Mucosa of descending colon (tissue), 3 donors: ENCODE results near the gene HHLA2. TPM values are rescaled to one million over a fixed set of nuclear protein-coding genes. Genes with fewer than 3 reads are reported as not detected.
A peak's percentile ranks its signal among the peaks of the same experiment; 100 is the strongest.

Experiments used
- ATAC-seq: fragments of 200-7000 bp; cut with Tn5 transposase; one replicate; pipeline ENCODE4 v1.9.1; 2020; ENCODE audit warnings: mild to moderate bottlenecking, moderate library complexity
- DNase-seq, 3 donors: peaks; one replicate each; pipeline ENCODE4 v3.0.0-alpha.2; 2020
- H3K36me3 ChIP-seq: fragments of 200-600 bp; one replicate; pipeline ENCODE4 v1.8.0; 2021; ENCODE audit warnings: low read depth, mild to moderate bottlenecking
- H3K4me1 ChIP-seq: fragments of 200-600 bp; one replicate; pipeline ENCODE4 v1.8.0; 2021; ENCODE audit warnings: low read depth, mild to moderate bottlenecking
- H3K4me3 ChIP-seq: fragments of 200-600 bp; one replicate; pipeline ENCODE4 v1.8.0; 2021; ENCODE audit warnings: mild to moderate bottlenecking
- H3K9me3 ChIP-seq: fragments of 200-600 bp; one replicate; pipeline ENCODE4 v1.8.0; 2021; ENCODE audit warnings: mild to moderate bottlenecking
- CTCF ChIP-seq: fragments of 200-600 bp; IDR thresholded peaks from one replicate; pipeline ENCODE4 v1.8.0; 2022; ENCODE audit warnings: antibody characterized with exemption, mild to moderate bottlenecking
- intact Hi-C, 2 donors: fragments of 100-400 bp; cut with DNase I in 1 of 2; cut with micrococcal nuclease in 1 of 2; formaldehyde crosslinking; loops; one replicate each; pipeline versions ENCODE4 v1.11.0 to v1.11.1; 2022; cut with DNase I, micrococcal nuclease
- total RNA-seq, 3 donors: library from RNA; stranded (reverse); fragmentation: NEBNext Ultra II Directional in 2 of 3; extraction: Animal tissue kit (Norgen Biotek cat#: 25700) in 2 of 3; gene quantifications; one replicate each; pipeline versions ENCODE4 v1.2.1 to v1.2.4, GENCODE V29; 2021 to 2023
- donor health status: DM: no; HTN: no; CAD: no; lungs with moderate emphysema.
- donor health status: DM: no; HTN: no; CAD: no.
- donor health status: DM: no; HTN: yes; CAD: no.

The HHLA2 gene
- total RNA-seq, 3 donors from 2014 or later = 98.2 to 276 (median 169) TPM

DNA sequence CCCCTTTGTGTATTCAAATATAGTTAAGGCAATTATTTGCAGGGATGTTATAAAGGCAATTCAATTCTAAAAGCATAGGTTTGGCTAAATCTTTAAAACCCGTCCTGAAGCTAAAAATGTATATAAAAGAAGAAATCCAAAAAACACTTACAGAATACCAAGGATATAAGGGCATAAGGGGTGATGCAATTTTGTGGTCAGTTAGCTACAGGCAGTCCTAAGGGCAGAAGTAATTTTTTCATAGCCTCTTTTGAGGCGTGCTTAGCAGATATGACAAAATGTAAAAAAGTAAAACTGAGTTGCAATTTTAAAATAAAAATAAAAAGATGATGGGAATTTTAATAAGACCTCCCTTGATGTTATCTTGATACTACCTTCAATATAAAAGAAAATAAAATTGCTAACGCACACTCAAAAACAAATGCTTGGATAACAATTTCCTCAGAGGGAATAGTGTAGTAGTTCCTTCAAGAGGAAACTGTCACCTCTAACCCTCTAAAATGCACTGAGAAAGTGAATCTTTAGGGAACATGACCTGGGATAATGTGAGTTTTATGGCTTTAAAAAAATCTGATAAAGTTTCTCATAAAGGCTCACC lies 109.8 kb downstream of the HHLA2 start:
- TF ChIP-seq CTCF = no peak
- H3K4me1 ChIP-seq = peaks cover 30% of the 10 kb centered on the region
- no peak overlapping the region for H3K4me3 ChIP-seq
- no peaks in the 10 kb centered on the region for H3K9me3 ChIP-seq
- no peaks in the 10 kb centered on the region for H3K36me3 ChIP-seq
- intact Hi-C loops = loop anchor here in 1 of 2 donors (5.0 kb wide), 1 partner anchor 109 kb away; the partner anchor contains the start of gene HHLA2
- DNase-seq (no peak), ATAC-seq (no peak)

DNA sequence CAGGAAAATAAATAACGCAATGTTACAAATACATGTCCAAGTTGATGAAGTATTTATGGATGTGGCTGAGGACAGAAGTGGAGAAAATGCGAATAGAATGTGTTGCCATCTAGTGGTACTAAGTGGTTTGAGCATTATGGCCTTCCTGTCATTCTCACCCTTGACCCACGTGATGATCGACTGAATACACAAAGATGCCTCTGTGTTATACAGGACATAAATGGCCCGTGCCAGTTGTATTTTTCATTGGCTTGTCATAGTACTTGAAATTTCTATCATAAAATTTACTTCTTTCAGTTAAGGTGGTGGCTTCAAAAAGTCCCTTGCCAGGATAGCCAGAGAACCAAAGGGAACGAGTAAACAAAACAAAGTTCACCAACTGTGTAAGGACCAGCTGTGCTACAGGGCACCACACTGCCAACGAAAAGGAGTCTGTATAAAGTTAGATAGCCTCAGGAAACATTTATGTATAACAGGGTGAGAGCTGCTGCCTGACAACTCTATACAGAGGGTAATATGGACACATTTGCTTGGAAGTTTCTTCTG lies 110.4 kb downstream of the HHLA2 start:
- ATAC-seq = peak; percentile 85
- Histone ChIP-seq H3K4me3 (no peak overlapping the region), H3K4me1 (peaks cover 30% of the 10 kb centered on the region), H3K36me3 (no peaks in the 10 kb centered on the region), H3K9me3 (no peaks in the 10 kb centered on the region)
- TF ChIP-seq CTCF = peak; percentile 41
- intact Hi-C loops = loop anchor here in 1 of 2 donors (5.0 kb wide), 1 partner anchor 109 kb away; the partner anchor contains the start of gene HHLA2
- peak in 1 of 3 donors; percentile 83 for DNase-seq

DNA sequence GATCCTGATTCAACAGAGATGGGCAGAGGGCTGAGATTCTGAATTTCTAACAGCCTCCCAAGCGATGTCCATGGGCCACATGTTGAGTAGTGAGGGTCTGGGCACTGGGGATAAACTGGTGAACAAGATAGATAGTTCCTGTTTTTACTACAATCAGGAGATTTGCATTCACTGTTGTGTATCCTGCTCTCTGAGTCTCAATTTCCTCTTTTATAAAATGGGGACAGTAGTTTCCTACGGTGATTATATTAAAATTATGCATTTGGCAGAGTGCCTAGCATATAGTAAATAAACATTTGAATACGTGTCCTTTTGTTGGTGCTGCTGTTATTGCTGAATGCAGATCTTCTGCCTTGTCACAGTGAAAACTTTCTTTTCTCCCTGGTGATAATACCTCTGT lies 111.5 kb downstream of the HHLA2 start:
- ATAC-seq (peak; percentile 1), DNase-seq (no peak)
- Histone ChIP-seq H3K4me3 (no peak overlapping the region), H3K4me1 (peaks cover 30% of the 10 kb centered on the region), H3K9me3 (no peaks in the 10 kb centered on the region), H3K36me3 (no peaks in the 10 kb centered on the region)
- intact Hi-C loops = loop anchor here in 1 of 2 donors (5.0 kb wide), 1 partner anchor 111 kb away; the partner anchor contains the start of gene HHLA2
- TF ChIP-seq CTCF = no peak

DNA sequence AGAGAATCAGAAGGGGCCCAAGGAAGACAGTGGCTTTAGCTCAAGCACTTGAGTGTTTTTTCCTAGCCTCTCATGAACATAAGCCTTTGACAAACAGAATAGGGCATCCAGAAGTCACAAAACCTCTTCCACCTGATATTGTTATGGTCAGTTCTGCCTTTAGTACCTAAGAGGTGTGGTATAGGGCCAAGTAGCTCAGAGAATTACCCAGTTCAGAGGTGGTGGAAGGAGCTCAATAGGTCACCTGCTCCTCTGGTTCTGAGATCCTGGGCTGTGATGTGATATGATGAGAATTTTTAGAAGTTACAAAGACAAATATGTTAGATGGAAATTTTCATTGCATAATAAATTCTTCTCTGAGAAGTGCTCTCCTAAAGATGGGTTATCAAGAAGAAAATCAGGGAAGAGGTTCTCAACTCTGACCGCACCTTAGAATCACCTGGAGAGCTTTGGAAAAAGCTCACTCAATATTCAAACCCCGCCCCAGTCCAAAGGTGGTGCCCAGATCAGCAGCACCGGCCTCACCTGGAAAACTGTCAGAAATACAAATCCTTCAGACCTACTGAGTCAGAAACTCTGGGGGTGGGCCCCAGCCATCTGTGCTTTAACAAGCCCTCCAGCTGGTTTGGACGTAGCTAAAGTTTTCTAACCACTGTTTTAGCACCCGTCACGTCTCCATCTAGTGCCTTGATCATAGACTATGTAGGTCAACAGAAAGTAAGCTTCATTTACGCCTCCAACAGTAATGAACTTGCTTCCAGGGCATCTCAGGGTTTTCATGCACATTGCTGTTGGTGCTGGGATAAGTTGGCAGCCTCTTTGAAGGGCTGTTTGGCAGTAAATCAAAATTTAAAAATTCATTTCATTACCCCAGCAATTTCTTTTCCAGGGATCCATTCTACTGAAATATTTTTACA lies 112.8 kb downstream of the HHLA2 start:
- peak; percentile 72 to 95 (median 82) for DNase-seq

More for the DNA sequence above, 112.8 kb downstream of the HHLA2 start:
- Histone ChIP-seq H3K4me3 (no peak overlapping the region), H3K36me3 (no peaks in the 10 kb centered on the region), H3K9me3 (no peaks in the 10 kb centered on the region), H3K4me1 (peaks cover 23% of the 10 kb centered on the region)
- TF ChIP-seq CTCF = no peak
- ATAC-seq = peak; percentile 60
- intact Hi-C loops = loop anchor here in 1 of 2 donors (5.0 kb wide), 1 partner anchor 112 kb away; the partner anchor contains the start of gene HHLA2
